Stimulated activated naive CD8-positive, alpha-beta T cell treated with anti-CD3 and anti-CD28 coated beads, Interleukin-15, amount 100 ng/mL, for 72 hours (primary cell): ENCODE results near the gene GM2A.
A peak's percentile ranks its signal among the peaks of the same experiment; 100 is the strongest.

Source experiments
- ATAC-seq: fragments of 150-1000 bp; cut with Tn5 transposase; 2 replicates; pipeline ENCODE4 v1.10.0; 2021; ENCODE audit warnings: mild to moderate bottlenecking, moderate library complexity
- DNase-seq, 2 donors: peaks; one replicate each; pipeline ENCODE4 v3.0.0; 2021 to 2022
- H3K27ac Mint-ChIP-seq, 2 donors: one replicate each; pipeline ENCODE4 v1.8.0; 2022; ENCODE audit warnings: mild to moderate bottlenecking in 2 of 2, mixed read lengths in 2 of 2, moderate library complexity in 2 of 2
- H3K27me3 Mint-ChIP-seq: one replicate; pipeline ENCODE4 v1.8.0; 2022; ENCODE audit warnings: mixed read lengths
- H3K4me1 Mint-ChIP-seq: one replicate; pipeline ENCODE4 v1.8.0; 2022; ENCODE audit warnings: mild to moderate bottlenecking, mixed read lengths
- H3K4me3 Mint-ChIP-seq, 2 donors: one replicate each; pipeline ENCODE4 v1.8.0; 2022; ENCODE audit warnings: mild to moderate bottlenecking in 2 of 2, mixed read lengths in 2 of 2, moderate library complexity in 1 of 2
- H3K9me3 Mint-ChIP-seq, 2 donors: one replicate each; pipeline ENCODE4 v1.8.0; 2022; ENCODE audit warnings: mixed read lengths in 2 of 2

Gene GM2A

DNA sequence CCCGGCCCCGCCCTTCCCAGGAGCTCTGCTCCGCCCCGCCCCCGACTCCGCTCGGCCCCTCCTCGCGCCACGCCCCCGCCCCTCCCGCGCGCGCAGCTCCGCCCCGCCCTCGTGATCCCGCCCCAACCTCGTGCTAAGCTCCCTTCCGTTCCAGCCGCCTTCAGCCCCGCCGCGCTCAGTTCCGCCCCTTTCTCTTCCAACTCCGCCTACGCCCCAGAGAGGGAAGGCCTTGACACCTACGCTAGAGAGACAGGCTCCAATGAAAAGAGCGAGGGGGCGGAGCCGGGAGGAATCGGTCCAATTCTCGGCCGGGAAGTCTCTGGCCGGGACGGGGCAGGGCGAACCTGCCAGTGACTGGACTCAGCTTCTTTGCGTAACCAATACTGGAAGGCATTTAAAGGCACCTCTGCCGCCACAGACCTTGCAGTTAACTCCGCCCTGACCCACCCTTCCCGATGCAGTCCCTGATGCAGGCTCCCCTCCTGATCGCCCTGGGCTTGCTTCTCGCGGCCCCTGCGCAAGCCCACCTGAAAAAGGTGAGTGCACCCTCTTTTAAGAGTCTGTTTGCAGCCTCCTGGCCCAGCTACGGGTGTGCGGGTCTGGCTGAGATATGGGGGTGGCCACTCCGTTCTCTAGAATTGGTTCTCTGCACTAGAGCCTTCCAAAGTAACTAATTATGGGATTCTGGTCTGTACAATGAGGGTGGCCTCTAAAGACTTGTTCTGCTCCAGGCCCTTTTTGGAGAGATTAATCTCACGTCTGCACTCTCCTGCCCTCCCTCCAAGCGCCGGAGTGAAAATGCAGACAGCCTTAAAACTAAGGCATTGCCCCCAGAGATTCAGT is at the start of gene GM2A:
GM2A (plus strand) TSS at position 424 of the 843 bp plus-strand sequence; CDS start at position 456, 32 bp downstream.
- peaks cover 51% of the 10 kb centered on the region for H3K4me1 Mint-ChIP-seq

DNA sequence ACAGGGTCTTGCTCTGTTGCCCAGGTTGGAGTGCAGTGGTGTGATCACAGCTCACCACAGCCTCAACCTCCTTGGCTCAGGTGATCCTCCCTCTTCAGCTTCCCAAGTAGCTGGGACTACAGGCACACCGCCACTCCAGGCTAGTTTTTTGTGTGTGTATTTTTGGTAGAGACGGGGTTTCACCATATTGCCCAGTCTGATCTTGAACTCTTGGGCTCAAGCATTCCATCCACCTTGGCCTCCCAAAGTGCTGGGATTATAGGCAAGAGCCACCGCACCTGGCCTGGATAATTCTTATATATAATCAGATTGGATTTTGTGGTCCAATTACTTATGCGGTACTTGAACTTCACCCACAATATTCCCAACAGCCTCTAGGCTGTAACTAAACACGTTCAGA is 48.9 kb upstream of the GM2A start:
- DNase-seq (peak in 1 of 2 donors; percentile 2), ATAC-seq (no peak)
- no peak overlapping the region for H3K4me3 Mint-ChIP-seq
- H3K4me1 Mint-ChIP-seq: peaks cover 73% of the 10 kb centered on the region
- peak overlapping the region in 1 of 2 donors; percentile 27 for H3K27ac Mint-ChIP-seq
- no peaks in the 10 kb centered on the region for H3K27me3 Mint-ChIP-seq
- no peaks in the 10 kb centered on the region for H3K9me3 Mint-ChIP-seq

More for the DNA sequence above, at the start of gene GM2A:
- DNase-seq: peak; percentile 95 to 99
- Mint-ChIP-seq H3K9me3 (no peaks in the 10 kb centered on the region), H3K27me3 (no peaks in the 10 kb centered on the region), H3K27ac (peak within 1 kb of the TSS; percentile 81 to 93), H3K4me3 (peak within 1 kb of the TSS; percentile 86 to 89)
- ATAC-seq: peak; percentile 95

DNA sequence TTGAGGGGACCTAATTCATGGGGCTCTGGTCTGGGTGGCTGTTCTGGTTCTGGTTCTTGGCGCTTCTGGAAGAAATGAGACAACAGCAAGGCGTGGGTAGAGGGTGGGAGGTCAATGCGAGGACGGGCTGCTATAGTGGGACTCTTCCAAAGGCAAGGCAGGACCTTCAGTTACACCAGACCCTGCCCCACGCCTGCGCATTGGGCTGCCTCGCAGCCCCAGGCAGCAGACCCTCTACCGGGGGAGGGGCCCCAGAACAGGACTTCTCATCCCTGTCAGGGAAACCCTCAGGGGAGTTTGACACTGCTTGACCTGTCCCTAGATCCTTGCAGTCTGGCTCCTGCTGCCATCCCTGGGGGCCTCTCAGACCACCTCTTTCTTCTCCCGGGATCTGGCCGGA is 47.6 kb upstream of the GM2A start:
- ATAC-seq: no peak
- H3K27ac Mint-ChIP-seq: peak overlapping the region in 1 of 2 donors; percentile 77
- no peak overlapping the region for H3K4me3 Mint-ChIP-seq
- no peaks in the 10 kb centered on the region for H3K9me3 Mint-ChIP-seq
- H3K4me1 Mint-ChIP-seq: peaks cover 78% of the 10 kb centered on the region
- DNase-seq: peak in 1 of 2 donors; percentile 7
- H3K27me3 Mint-ChIP-seq: no peaks in the 10 kb centered on the region

DNA sequence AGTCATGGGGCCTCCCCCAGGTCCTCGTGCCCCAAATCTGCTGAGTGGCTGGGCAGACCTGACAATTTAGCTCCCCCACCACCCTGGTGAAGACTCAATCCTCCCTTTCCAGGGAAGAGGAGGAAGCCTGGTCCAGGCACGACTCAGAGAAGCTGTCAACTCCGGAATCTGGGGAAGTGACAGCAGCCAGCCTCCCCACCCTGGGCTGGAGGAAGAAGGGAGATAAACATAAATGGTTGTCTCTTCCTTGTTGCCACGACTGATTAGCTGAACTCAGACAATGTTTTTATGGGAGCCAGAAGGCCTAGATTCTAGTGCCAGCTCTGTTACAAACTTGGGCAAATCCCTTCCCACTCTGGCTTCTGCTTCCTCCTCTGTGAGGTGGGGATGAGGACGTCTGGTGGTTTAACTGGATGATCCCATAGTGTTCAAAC is 44.5 kb upstream of the GM2A start:
- ATAC-seq (no peak), DNase-seq (peak in 1 of 2 donors; percentile 11)
- Mint-ChIP-seq H3K4me1 (peaks cover 76% of the 10 kb centered on the region), H3K4me3 (peak overlapping the region; percentile 24 to 37), H3K27me3 (no peaks in the 10 kb centered on the region), H3K9me3 (no peaks in the 10 kb centered on the region), H3K27ac (peak overlapping the region; percentile 77 to 90)

DNA sequence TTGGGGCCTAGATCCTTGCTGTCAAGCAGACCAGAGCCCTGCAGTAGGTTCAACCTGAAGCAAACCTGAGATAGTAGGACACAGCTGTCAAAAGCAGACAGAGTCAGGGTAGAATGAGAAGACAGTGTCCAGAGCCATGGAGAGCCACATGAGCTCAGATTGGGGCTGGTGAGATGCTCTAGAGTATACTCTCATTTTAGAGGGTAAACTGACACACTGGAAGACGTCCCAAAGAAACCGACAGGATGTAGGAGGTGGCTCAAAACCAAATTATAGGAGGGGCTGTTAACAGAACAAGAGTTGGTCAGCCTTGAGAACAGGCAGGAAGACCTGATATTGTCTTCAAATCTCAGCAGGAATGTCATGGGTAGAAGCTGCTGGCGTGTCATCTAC is 40.6 kb upstream of the GM2A start:
- H3K27ac Mint-ChIP-seq: peak overlapping the region; percentile 64 to 88
- DNase-seq: no peak
- no peaks in the 10 kb centered on the region for H3K9me3 Mint-ChIP-seq
- H3K27me3 Mint-ChIP-seq: no peaks in the 10 kb centered on the region
- peaks cover 87% of the 10 kb centered on the region for H3K4me1 Mint-ChIP-seq
- ATAC-seq: peak; percentile 39
- peak overlapping the region; percentile 88 to 96 for H3K4me3 Mint-ChIP-seq

DNA sequence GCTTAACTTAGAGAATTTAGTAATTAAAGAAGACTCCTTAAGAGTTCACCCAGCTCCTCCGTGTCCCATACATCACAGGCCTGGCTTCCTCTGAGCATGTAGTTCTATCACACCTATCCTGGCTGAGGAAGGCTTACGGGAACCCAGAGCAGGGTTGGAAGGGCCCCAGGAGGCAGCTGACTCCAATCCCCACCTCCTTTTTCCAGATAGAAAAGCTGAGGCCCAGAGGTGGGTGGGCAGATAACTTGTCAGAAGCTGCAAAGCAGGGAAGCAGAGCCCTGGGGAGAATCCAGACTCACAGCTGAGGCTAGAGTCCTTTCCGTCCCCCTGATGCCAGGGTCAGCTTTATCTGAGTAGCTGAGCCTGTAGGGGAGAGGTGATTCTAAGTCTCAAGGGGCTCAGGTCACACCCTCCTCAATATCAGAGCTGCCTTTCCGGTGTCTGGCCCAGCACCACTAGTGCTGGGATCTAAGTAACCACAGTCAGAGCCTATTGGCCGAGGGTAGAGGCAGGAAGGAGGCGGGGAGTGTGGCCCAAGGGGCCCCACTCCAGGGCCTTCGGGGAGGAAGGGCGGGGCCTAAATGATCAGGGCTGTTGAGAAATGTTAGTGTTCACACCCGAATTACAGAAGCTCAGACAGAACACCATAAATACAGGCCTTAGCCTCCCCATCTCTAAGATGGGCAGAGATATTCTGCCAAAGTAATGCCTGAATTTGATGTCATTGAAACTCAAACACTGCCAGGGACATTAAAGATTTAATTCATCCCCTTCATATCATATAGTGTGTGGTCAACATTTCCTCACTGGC is 39.0 kb upstream of the GM2A start:
- Mint-ChIP-seq H3K4me3 (peak overlapping the region; percentile 88 to 96), H3K9me3 (no peaks in the 10 kb centered on the region), H3K27ac (peak overlapping the region; percentile 93 to 95), H3K4me1 (peaks cover 87% of the 10 kb centered on the region), H3K27me3 (no peaks in the 10 kb centered on the region)
- ATAC-seq (peak; percentile 88), DNase-seq (peak; percentile 77 to 88)

DNA sequence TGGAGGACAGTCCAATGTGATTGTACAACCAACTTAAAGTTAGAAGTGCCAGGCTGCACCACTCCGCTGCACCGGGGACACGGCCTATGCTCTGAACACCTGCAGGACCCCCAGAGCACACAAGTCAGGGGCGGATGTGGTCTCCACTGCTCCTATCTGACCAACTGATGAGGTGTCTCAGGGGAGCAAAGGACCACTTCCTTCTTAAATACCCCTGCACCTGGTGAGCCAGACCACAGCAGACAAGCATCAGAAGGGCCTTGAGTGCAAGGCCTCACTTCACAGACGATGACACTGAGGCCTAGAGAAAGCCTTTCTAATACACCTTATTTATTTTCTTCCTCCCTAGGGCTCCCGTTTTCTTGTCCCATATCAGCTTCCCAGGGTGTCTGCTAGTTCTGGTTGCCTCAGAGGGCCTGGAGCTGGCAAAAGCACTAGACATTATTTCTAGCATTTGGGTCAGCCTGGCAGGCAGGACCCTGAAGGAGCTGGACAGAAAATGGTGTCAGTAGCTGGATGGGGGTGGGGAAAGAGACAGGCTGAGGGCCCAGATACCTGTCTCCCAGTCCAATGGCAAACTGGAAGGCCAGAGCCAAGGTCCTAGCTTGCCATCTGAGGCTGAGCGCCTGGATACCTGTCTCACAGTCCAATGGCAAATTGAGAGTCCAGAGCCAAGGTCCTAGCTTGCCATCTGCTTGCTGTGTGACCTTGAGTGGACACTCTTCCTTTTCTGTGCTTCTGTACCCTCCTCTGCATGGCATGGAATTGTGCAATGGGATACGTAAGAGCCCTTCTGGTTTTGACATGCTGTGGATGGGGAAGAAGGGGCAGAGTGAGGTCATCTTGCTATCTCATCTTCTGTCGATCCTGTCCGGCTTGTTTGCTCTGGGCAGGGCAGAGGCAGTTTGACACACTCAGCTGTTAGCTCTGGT is 38.1 kb upstream of the GM2A start:
- peaks cover 87% of the 10 kb centered on the region for H3K4me1 Mint-ChIP-seq
- H3K9me3 Mint-ChIP-seq: no peaks in the 10 kb centered on the region
- peak; percentile 47 to 70 for DNase-seq
- peak overlapping the region; percentile 93 to 95 for H3K27ac Mint-ChIP-seq
- no peaks in the 10 kb centered on the region for H3K27me3 Mint-ChIP-seq
- H3K4me3 Mint-ChIP-seq: peak overlapping the region; percentile 88 to 96
- ATAC-seq: peak; percentile 67

DNA sequence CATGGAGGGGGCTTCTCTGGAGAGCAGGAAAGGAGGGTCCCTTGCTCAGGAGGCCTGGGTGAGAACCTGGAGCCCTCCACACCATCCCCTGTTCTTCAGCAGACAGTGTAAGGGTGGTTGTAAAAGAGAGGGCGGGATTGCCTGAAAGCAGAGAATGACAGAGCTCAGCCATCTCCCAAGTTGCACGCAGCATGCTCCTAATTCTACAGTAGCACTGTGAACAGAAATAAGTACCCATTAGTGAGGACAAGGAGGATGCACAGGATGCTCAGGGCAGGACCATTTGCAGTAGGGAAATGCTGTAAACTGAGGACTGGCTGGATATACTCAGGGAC is 37.5 kb upstream of the GM2A start:
- ATAC-seq (no peak), DNase-seq (peak in 1 of 2 donors; percentile 5)

DNA sequence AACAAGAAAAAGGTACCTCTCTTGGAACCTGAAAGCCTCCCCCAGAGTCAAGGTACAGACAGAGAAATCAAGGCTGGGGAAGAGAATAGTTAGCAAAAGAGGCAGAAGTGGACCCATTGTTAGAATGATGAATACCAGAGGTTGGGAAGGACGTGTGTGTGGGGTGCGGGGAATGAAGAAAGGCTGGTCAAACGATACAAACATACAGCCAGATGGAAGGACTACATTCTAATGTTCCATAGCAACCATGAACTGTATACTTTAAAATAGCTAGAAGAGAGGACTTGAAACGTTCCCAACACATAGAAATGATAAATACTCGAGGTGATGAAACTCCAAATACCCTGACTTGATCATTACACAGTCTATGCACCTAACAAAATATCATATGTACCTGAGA is 36.2 kb upstream of the GM2A start:
- H3K4me1 Mint-ChIP-seq: peaks cover 90% of the 10 kb centered on the region
- peak overlapping the region; percentile 75 to 84 for H3K27ac Mint-ChIP-seq
- DNase-seq: no peak
- peak overlapping the region in 1 of 2 donors; percentile 16 for H3K4me3 Mint-ChIP-seq
- no peak for ATAC-seq
- H3K27me3 Mint-ChIP-seq: no peaks in the 10 kb centered on the region
- no peaks in the 10 kb centered on the region for H3K9me3 Mint-ChIP-seq

More for the DNA sequence above, 37.5 kb upstream of the GM2A start:
- H3K9me3 Mint-ChIP-seq: no peaks in the 10 kb centered on the region
- H3K4me1 Mint-ChIP-seq: peaks cover 90% of the 10 kb centered on the region
- H3K4me3 Mint-ChIP-seq: peak overlapping the region; percentile 88 to 96
- peak overlapping the region; percentile 85 to 93 for H3K27ac Mint-ChIP-seq
- H3K27me3 Mint-ChIP-seq: no peaks in the 10 kb centered on the region

DNA sequence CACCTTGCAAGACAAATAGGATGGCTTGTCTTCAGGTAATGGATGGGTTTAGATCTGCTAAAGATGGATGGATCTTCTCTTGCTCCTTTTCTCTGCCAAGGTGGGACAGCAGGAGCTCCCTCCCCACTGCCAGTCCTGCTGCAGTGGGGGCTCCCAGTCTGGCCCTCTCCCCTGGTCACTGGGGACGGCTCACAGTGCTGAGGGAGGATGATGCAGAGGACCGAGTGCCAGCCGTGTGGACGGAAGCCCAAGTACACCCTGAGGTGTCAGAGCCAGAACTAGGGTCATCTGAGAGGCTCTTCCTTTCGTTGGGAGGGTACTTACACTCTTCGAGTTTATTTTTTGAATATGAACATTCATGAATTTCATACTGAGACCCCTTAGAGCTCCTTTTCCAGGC is 34.8 kb upstream of the GM2A start:
- no peak for ATAC-seq
- H3K4me3 Mint-ChIP-seq: peak overlapping the region; percentile 48

DNA sequence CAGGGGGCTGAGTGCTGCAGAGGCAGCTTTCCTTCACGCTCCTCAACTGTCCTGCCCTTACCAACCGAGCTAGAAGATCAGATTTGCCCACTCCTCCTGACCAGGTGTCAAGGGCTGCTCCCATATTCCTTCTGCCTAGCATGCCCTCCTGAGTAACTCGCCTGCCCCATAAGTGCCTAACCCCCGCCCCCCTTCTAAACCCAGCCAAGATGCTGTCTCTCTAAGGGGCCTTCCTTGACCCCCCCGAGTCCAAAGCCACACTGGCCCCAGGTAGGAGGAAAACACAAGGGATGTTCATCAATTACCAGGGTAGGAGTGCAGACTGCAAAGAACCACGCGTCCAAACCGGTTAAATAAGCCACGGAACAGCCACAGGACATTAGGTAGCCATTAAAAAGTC is 33.8 kb upstream of the GM2A start:
- no peaks in the 10 kb centered on the region for H3K27me3 Mint-ChIP-seq
- no peak for ATAC-seq
- H3K4me3 Mint-ChIP-seq: peak overlapping the region; percentile 17 to 30
- H3K9me3 Mint-ChIP-seq: no peaks in the 10 kb centered on the region
- peak overlapping the region in 1 of 2 donors; percentile 85 for H3K27ac Mint-ChIP-seq
- peaks cover 86% of the 10 kb centered on the region for H3K4me1 Mint-ChIP-seq
- no peak for DNase-seq

More for the DNA sequence above, 34.8 kb upstream of the GM2A start:
- no peak for DNase-seq
- peak overlapping the region; percentile 90 to 93 for H3K27ac Mint-ChIP-seq
- peaks cover 93% of the 10 kb centered on the region for H3K4me1 Mint-ChIP-seq
- no peaks in the 10 kb centered on the region for H3K27me3 Mint-ChIP-seq
- H3K9me3 Mint-ChIP-seq: no peaks in the 10 kb centered on the region

DNA sequence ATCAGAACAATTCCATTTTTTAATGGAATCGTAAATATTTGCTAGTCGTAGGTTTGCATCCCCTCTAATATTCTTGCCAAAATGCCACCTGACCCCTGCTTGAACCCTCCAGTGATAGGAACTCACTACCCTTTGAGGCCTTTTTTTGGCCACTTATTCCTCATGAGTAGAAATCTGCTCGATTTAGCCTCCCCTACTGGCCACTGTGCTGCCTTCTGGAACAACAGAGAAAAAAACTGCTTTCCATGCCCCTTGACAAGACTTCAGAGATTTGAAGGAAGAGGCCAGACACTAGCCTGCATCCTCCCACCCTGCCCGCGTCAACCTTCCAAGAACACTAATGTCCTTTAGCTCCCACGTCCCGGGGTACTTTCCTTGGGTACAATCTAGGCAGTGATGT is 33.2 kb upstream of the GM2A start:
- H3K27me3 Mint-ChIP-seq: no peaks in the 10 kb centered on the region
- peaks cover 86% of the 10 kb centered on the region for H3K4me1 Mint-ChIP-seq
- H3K9me3 Mint-ChIP-seq: no peaks in the 10 kb centered on the region
- no peak overlapping the region for H3K27ac Mint-ChIP-seq
- DNase-seq (no peak), ATAC-seq (no peak)
- H3K4me3 Mint-ChIP-seq: peak overlapping the region; percentile 6 to 12

DNA sequence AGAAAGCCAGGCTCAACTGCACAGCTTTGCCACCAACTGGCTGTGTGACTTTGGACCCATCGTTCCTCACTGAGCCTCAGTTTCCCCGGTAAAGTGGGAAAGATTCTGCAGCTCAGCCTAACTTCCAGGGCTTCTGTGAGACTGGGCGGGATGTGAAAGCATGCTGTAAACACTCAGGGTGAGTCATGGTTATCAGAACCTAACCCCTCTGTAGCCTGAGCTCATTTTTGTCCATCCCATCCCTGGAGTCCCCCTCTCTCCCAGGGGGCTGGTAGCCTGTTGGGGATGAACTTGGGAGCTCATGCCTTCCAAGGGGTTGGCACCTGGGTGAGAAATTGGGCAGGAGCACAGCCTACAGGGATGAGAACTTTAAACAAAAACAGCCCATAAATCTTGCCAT is 31.4 kb upstream of the GM2A start:
- peak; percentile 48 for ATAC-seq
- no peak for DNase-seq
- H3K9me3 Mint-ChIP-seq: no peaks in the 10 kb centered on the region
- H3K4me1 Mint-ChIP-seq: peaks cover 77% of the 10 kb centered on the region
- H3K27ac Mint-ChIP-seq: peak overlapping the region; percentile 54 to 92
- H3K27me3 Mint-ChIP-seq: no peaks in the 10 kb centered on the region
- H3K4me3 Mint-ChIP-seq: peak overlapping the region; percentile 82 to 95

DNA sequence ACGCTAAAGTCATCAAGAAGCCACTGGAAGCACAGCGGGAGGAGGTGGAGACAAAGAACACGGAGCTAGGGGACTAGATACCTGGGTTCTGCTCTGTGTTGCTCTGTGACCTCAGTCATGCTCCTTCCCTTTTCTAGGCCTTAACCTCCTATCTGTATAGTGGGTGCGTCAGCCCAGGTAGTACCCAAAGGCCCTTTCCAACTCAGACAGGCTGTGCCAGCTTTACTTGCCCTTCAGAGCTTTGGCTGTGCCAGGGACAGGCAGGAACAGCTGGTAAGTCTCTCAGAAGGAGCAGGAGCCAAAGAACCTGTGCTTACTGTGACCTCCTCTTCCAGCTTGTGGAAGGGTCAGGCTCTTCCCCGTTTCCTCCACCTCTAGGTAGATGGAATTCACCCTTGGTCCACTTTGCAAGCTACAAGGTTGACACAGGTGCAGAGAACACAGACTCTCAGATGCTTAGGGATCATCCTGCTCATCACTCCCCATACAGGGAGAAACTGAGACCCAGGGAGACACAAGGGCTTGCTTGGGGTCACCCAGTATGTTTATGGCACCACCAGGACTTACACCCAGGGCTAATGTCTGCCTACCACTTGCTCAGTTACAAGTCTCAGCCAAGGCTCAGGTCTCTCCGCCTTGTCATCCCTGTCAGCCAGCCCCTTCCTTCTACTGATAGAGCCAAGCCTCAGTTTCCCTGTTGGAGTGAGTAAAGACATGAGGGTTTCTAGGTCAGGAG is 30.8 kb upstream of the GM2A start:
- no peaks in the 10 kb centered on the region for H3K27me3 Mint-ChIP-seq
- ATAC-seq (peak; percentile 45), DNase-seq (no peak)
- H3K4me3 Mint-ChIP-seq: peak overlapping the region; percentile 82 to 95
- H3K9me3 Mint-ChIP-seq: no peaks in the 10 kb centered on the region
- H3K4me1 Mint-ChIP-seq: peaks cover 71% of the 10 kb centered on the region
- H3K27ac Mint-ChIP-seq: peak overlapping the region; percentile 54 to 92
